Liver (tissue), 9 donors: ENCODE results near the gene IKZF3. TPM values are rescaled to one million over a fixed set of nuclear protein-coding genes. Genes with fewer than 3 reads are reported as not detected.

Experiments
- DNase-seq: peaks from one replicate; pipeline ENCODE4 v3.0.0-alpha.2; 2017; ENCODE audit warnings: low spot score
- H3K27ac ChIP-seq, 2 donors: one replicate each; pipeline ENCODE4 v1.7.0; 2013; ENCODE audit warnings: inconsistent platforms in 2 of 2, low read length in 2 of 2, control low read depth in 1 of 2, low read depth in 1 of 2, mild to moderate bottlenecking in 1 of 2
- H3K27me3 ChIP-seq, 4 donors: one replicate each; pipeline versions ENCODE4 v1.6.1 to v1.7.0; 2013; ENCODE audit warnings: low read length in 3 of 4, inconsistent platforms in 1 of 4, mild to moderate bottlenecking in 1 of 4, moderate library complexity in 1 of 4; ENCODE audit not compliant: control insufficient read depth in 4 of 4, insufficient read depth in 4 of 4
- H3K36me3 ChIP-seq, 4 donors: one replicate each; pipeline versions ENCODE4 v1.6.1 to v1.7.0; 2013; ENCODE audit warnings: low read length in 3 of 4, mild to moderate bottlenecking in 3 of 4, low read depth in 1 of 4, moderate library complexity in 1 of 4; ENCODE audit not compliant: control insufficient read depth in 4 of 4, insufficient read depth in 3 of 4
- H3K4me1 ChIP-seq, 4 donors: one replicate each; pipeline versions ENCODE4 v1.6.1 to v1.7.0; 2013; ENCODE audit warnings: low read length in 3 of 4, mild to moderate bottlenecking in 3 of 4, moderate library complexity in 1 of 4; ENCODE audit not compliant: control insufficient read depth in 4 of 4, insufficient read depth in 4 of 4
- H3K4me3 ChIP-seq, 3 donors: one replicate each; pipeline versions ENCODE4 v1.6.1 to v1.7.0; 2013; ENCODE audit warnings: low read length in 3 of 3, control low read depth in 1 of 3, low read depth in 1 of 3, mild to moderate bottlenecking in 1 of 3
- H3K9ac ChIP-seq, 2 donors: one replicate each; pipeline ENCODE4 v1.7.0; 2013; ENCODE audit warnings: low read length in 2 of 2, mild to moderate bottlenecking in 2 of 2, moderate library complexity in 2 of 2, control low read depth in 1 of 2, low read depth in 1 of 2
- H3K9me3 ChIP-seq, 4 donors: one replicate each; pipeline versions ENCODE4 v1.6.1 to v1.7.0; 2013; ENCODE audit warnings: low read length in 3 of 4; ENCODE audit not compliant: control insufficient read depth in 4 of 4
- EGR1 ChIP-seq, 2 donors: IDR thresholded peaks; 2 replicates each; pipeline ENCODE4 v1.6.1; 2016 to 2018; ENCODE audit warnings: antibody characterized with exemption in 2 of 2, low read depth in 2 of 2
- FOXA1 ChIP-seq: IDR thresholded peaks from 2 replicates; pipeline ENCODE4 v1.6.1; 2016; ENCODE audit warnings: antibody characterized with exemption
- GABPA ChIP-seq, 2 donors: IDR thresholded peaks in 1 of 2; conservative IDR thresholded peaks in 1 of 2; 2 replicates each; pipeline ENCODE4 v1.6.1; 2016; ENCODE audit warnings: antibody characterized with exemption in 2 of 2, mild to moderate bottlenecking in 1 of 2, moderate library complexity in 1 of 2
- HNF4A ChIP-seq, 2 donors: conservative IDR thresholded peaks; 2 replicates each; pipeline ENCODE4 v1.6.1; 2016; ENCODE audit warnings: antibody characterized with exemption in 2 of 2, mild to moderate bottlenecking in 2 of 2
- HNF4G ChIP-seq: IDR thresholded peaks from 2 replicates; pipeline ENCODE4 v1.6.1; 2016; ENCODE audit warnings: antibody characterized with exemption
- JUND ChIP-seq, 2 donors: IDR thresholded peaks; 2 replicates each; pipeline ENCODE4 v1.6.1; 2016; ENCODE audit warnings: antibody characterized with exemption in 2 of 2
- NR2F2 ChIP-seq: IDR thresholded peaks from 2 replicates; pipeline ENCODE4 v1.6.1; 2016; ENCODE audit warnings: antibody characterized with exemption
- RAD21 ChIP-seq, 2 donors: IDR thresholded peaks; 2 replicates each; pipeline ENCODE4 v1.6.1; 2016; ENCODE audit warnings: antibody characterized with exemption in 2 of 2, mild to moderate bottlenecking in 2 of 2
- RXRA ChIP-seq, 2 donors: IDR thresholded peaks; 2 replicates each; pipeline ENCODE4 v1.6.1; 2017 to 2018; ENCODE audit warnings: antibody characterized with exemption in 2 of 2, mild to moderate bottlenecking in 1 of 2
- SP1 ChIP-seq: IDR thresholded peaks from 2 replicates; pipeline ENCODE4 v1.6.1; 2018; ENCODE audit warnings: antibody characterized with exemption, mild to moderate bottlenecking
- TAF1 ChIP-seq: conservative IDR thresholded peaks from 2 replicates; pipeline ENCODE4 v1.6.1; 2016; ENCODE audit warnings: antibody characterized with exemption, mild to moderate bottlenecking
- WGBS: extraction: QIAGEN DNeasy Blood & Tissue Kit; methylation state at CpG from one replicate; pipeline ENCODE4 v1.1.7; 2013; 5-methylcytosine and 5-hydroxymethylcytosine counted together
- polyA plus RNA-seq, 2 donors: library from polyadenylated mRNA; stranded (reverse) in 1 of 2; unstranded in 1 of 2; fragments of 200-250 nt in 1 of 2; fragments of >200 nt in 1 of 2; fragmentation: Nextera tagmentation in 1 of 2; extraction: Ambion mirVana in 1 of 2; gene quantifications; one replicate each; pipeline versions ENCODE4 v1.2.1 to v1.2.3, GENCODE V29; 2013 to 2015
- total RNA-seq, 2 donors: library from RNA; depleted of rRNA; stranded (reverse); fragments of >200 nt; gene quantifications; one replicate each; pipeline ENCODE4 v1.2.3, GENCODE V29; 2014
- TF ChIP-seq, protein P1 (sequence below): IDR thresholded peaks from 2 replicates; pipeline ENCODE4 v1.6.1; 2016; ENCODE audit warnings: antibody characterized with exemption, mild to moderate bottlenecking
- TF ChIP-seq, protein P2 (sequence below): IDR thresholded peaks from 2 replicates; pipeline ENCODE4 v1.6.1; 2016; ENCODE audit warnings: antibody characterized with exemption
- TF ChIP-seq, protein P3 (sequence below): IDR thresholded peaks from 2 replicates; pipeline ENCODE4 v1.6.1; 2016; ENCODE audit warnings: antibody characterized with exemption
- TF ChIP-seq, protein P4 (sequence below): IDR thresholded peaks from 2 replicates; pipeline ENCODE4 v1.6.1; 2016; ENCODE audit warnings: antibody characterized with exemption
- TF ChIP-seq, protein P5 (sequence below): fragments of 150-350 bp; IDR thresholded peaks from 2 replicates; pipeline ENCODE4 v1.5.1; 2017; ENCODE audit warnings: improper control_type of control experiment, low read depth, low read length; ENCODE audit not compliant: missing input control
- donor health status: healthy.
- donor health status: healthy.
- donor health status: healthy.
- donor health status: healthy.
- donor health status: healthy.

The IKZF3 gene
- total and polyA plus RNA-seq, 4 donors, result 0.32 to 2.3 (median 0.83) TPM

DNA sequence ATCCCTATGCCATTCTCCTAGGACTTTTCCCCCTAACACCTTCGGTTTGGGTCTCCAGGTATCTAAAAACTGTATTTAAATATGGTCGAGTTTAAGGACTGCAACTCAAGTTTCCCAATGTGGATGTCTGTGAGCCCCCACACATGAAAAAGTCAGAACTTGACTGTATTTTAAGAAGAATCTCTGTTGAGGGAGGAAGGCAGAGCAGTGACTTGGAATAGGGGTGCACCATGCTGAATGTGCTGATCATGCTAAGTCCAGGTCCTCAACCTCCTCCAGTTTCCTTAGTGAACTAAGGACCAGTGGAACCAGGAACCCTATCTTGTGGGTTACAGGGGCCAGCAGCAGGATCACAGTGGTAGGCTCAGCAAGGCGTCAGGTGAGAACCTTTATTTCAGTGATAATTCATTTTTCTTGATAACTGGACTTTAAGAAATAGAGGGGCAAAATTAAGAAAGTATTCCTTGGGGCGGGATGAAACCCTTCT lies 106.9 kb downstream of the IKZF3 start:
- TF ChIP-seq RAD21 (IDR thresholded peaks at IDR 0.05) (no peak), FOXA1 (no peak), JUND (IDR thresholded peaks at IDR 0.05) (no peak), HNF4G (no peak), GABPA (IDR thresholded peaks at IDR 0.05 in 1 of 2, conservative IDR thresholded peaks at IDR 0.05 in 1 of 2) (no peak), EGR1 (IDR thresholded peaks at IDR 0.05; ENCODE audit: low read depth in 2 of 2) (no peak), SP1 (no peak), HNF4A (conservative IDR thresholded peaks at IDR 0.05) (no peak), TAF1 (no peak), NR2F2 (no peak), RXRA (IDR thresholded peaks at IDR 0.05) (no peak)
- TF ChIP-seq, protein P1, sequence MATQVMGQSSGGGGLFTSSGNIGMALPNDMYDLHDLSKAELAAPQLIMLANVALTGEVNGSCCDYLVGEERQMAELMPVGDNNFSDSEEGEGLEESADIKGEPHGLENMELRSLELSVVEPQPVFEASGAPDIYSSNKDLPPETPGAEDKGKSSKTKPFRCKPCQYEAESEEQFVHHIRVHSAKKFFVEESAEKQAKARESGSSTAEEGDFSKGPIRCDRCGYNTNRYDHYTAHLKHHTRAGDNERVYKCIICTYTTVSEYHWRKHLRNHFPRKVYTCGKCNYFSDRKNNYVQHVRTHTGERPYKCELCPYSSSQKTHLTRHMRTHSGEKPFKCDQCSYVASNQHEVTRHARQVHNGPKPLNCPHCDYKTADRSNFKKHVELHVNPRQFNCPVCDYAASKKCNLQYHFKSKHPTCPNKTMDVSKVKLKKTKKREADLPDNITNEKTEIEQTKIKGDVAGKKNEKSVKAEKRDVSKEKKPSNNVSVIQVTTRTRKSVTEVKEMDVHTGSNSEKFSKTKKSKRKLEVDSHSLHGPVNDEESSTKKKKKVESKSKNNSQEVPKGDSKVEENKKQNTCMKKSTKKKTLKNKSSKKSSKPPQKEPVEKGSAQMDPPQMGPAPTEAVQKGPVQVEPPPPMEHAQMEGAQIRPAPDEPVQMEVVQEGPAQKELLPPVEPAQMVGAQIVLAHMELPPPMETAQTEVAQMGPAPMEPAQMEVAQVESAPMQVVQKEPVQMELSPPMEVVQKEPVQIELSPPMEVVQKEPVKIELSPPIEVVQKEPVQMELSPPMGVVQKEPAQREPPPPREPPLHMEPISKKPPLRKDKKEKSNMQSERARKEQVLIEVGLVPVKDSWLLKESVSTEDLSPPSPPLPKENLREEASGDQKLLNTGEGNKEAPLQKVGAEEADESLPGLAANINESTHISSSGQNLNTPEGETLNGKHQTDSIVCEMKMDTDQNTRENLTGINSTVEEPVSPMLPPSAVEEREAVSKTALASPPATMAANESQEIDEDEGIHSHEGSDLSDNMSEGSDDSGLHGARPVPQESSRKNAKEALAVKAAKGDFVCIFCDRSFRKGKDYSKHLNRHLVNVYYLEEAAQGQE, result no peak
- TF ChIP-seq, protein P2, sequence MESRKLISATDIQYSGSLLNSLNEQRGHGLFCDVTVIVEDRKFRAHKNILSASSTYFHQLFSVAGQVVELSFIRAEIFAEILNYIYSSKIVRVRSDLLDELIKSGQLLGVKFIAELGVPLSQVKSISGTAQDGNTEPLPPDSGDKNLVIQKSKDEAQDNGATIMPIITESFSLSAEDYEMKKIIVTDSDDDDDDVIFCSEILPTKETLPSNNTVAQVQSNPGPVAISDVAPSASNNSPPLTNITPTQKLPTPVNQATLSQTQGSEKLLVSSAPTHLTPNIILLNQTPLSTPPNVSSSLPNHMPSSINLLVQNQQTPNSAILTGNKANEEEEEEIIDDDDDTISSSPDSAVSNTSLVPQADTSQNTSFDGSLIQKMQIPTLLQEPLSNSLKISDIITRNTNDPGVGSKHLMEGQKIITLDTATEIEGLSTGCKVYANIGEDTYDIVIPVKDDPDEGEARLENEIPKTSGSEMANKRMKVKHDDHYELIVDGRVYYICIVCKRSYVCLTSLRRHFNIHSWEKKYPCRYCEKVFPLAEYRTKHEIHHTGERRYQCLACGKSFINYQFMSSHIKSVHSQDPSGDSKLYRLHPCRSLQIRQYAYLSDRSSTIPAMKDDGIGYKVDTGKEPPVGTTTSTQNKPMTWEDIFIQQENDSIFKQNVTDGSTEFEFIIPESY, result no peak
- TF ChIP-seq, protein P3, sequence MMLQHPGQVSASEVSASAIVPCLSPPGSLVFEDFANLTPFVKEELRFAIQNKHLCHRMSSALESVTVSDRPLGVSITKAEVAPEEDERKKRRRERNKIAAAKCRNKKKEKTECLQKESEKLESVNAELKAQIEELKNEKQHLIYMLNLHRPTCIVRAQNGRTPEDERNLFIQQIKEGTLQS, result no peak
- TF ChIP-seq, protein P4, sequence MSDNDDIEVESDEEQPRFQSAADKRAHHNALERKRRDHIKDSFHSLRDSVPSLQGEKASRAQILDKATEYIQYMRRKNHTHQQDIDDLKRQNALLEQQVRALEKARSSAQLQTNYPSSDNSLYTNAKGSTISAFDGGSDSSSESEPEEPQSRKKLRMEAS, result no peak
- Histone ChIP-seq H3K4me3 (no peak overlapping the region), H3K9me3 (no peaks in the 10 kb centered on the region), H3K27me3 (no peaks in the 10 kb centered on the region), H3K4me1 (peaks cover 0 to 12% (median 3%) of the 10 kb centered on the region in 4 donors), H3K9ac (no peak overlapping the region), H3K27ac (no peak overlapping the region), H3K36me3 (no peaks in the 10 kb centered on the region)
- 81% methylated on average over 4 of the region's 4 CpGs for WGBS
- DNase-seq, result no peak

DNA sequence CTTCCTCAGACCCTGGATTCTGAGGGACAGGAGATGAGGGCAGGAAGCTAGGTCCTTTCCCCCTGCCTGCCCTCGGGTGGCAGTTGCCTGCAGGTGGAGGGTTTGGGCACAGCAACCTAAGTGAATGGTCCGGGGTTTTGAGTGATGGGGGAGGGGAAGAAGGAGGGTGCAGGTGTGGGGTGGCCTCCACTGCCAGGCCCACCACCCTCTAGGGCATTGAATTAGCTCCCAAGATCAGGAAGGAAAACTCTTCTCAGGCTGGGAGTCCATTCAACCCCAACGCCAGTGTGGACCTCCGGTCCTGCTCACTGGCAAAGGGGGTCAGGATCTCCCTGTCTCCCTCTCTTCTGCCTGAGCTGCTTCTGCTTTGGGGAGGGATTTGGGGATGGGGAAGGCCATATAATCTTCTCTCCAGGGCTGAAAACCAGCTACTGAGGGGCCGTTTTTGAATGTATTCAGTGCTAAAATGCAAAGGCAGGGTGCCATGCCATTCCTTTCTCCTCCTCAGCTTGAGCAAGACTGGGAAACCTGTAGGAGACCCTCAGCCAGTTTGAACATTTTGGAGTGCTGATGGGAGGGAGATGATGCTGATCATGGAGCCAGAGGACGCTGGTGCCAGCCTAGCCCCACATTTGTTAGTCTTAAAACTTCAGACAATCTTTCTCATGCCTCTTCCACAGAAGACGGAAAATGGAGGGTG lies 107.6 kb downstream of the IKZF3 start:
- H3K27ac ChIP-seq, result peak overlapping the region in 1 of 2 donors; percentile 93
- DNase-seq, result no peak

More for the DNA sequence above, 107.6 kb downstream of the IKZF3 start:
- WGBS, result 68% methylated on average over 7 of the region's 7 CpGs
- TF ChIP-seq, protein P5, sequence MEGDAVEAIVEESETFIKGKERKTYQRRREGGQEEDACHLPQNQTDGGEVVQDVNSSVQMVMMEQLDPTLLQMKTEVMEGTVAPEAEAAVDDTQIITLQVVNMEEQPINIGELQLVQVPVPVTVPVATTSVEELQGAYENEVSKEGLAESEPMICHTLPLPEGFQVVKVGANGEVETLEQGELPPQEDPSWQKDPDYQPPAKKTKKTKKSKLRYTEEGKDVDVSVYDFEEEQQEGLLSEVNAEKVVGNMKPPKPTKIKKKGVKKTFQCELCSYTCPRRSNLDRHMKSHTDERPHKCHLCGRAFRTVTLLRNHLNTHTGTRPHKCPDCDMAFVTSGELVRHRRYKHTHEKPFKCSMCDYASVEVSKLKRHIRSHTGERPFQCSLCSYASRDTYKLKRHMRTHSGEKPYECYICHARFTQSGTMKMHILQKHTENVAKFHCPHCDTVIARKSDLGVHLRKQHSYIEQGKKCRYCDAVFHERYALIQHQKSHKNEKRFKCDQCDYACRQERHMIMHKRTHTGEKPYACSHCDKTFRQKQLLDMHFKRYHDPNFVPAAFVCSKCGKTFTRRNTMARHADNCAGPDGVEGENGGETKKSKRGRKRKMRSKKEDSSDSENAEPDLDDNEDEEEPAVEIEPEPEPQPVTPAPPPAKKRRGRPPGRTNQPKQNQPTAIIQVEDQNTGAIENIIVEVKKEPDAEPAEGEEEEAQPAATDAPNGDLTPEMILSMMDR, result no peak
- TF ChIP-seq RAD21 (IDR thresholded peaks at IDR 0.05) (no peak), HNF4A (conservative IDR thresholded peaks at IDR 0.05) (no peak), JUND (IDR thresholded peaks at IDR 0.05) (no peak)
- H3K36me3 ChIP-seq, result no peaks in the 10 kb centered on the region
- no peak overlapping the region for H3K9ac ChIP-seq
- H3K4me1 ChIP-seq, result peaks cover 0 to 12% (median 3%) of the 10 kb centered on the region in 4 donors
- no peak overlapping the region for H3K4me3 ChIP-seq
- no peaks in the 10 kb centered on the region for H3K9me3 ChIP-seq
- no peaks in the 10 kb centered on the region for H3K27me3 ChIP-seq
